ENCODE measurements around the gene RNF181. TPM values are rescaled to one million over a fixed set of nuclear protein-coding genes. Genes with fewer than 3 reads are reported as not detected.

RNF181 gene
- total RNA-seq, 1 donor from 2014 or later: 74.1 TPM

- H3K9me3 ChIP-seq (ENCODE audit: control insufficient read depth in 3 of 3, low read length in 3 of 3): no peaks in the 10 kb centered on the region
Measured at GRCh38 chr2:85628658-85629057, 33.1 kb downstream of the RNF181 start.

GRCh38 chr2:85631316-85631715 is 35.8 kb downstream of the RNF181 start:
- no peak overlapping the region for H3K9ac ChIP-seq (ENCODE audit: low read depth in 1 of 3, low read length in 3 of 3)
- H3K9me3 ChIP-seq (ENCODE audit: control insufficient read depth in 3 of 3, low read length in 3 of 3): no peaks in the 10 kb centered on the region
- H3K27ac ChIP-seq (ENCODE audit: low read depth, low read length): no peak overlapping the region
- peaks cover 60 to 79% (median 74%) of the 10 kb centered on the region in 3 donors for H3K36me3 ChIP-seq (ENCODE audit: control insufficient read depth in 3 of 3, insufficient read depth in 3 of 3, low read length in 3 of 3)
- H3K4me1 ChIP-seq (ENCODE audit: control insufficient read depth in 3 of 3, insufficient read depth in 3 of 3, low read length in 3 of 3): no peaks in the 10 kb centered on the region
- no peaks in the 10 kb centered on the region for H3K27me3 ChIP-seq (ENCODE audit: control insufficient read depth in 3 of 3, insufficient read depth in 3 of 3, low read length in 3 of 3)
- no peak overlapping the region for H3K4me3 ChIP-seq (ENCODE audit: low read length in 3 of 3)

More at GRCh38 chr2:85628658-85629057, 33.1 kb downstream of the RNF181 start:
- no peaks in the 10 kb centered on the region for H3K27me3 ChIP-seq (ENCODE audit: control insufficient read depth in 3 of 3, insufficient read depth in 3 of 3, low read length in 3 of 3)
- H3K4me3 ChIP-seq (ENCODE audit: low read length in 3 of 3): no peak overlapping the region
- no peaks in the 10 kb centered on the region for H3K4me1 ChIP-seq (ENCODE audit: control insufficient read depth in 3 of 3, insufficient read depth in 3 of 3, low read length in 3 of 3)
- peaks cover 69 to 79% (median 78%) of the 10 kb centered on the region in 3 donors for H3K36me3 ChIP-seq (ENCODE audit: control insufficient read depth in 3 of 3, insufficient read depth in 3 of 3, low read length in 3 of 3)
- H3K9ac ChIP-seq (ENCODE audit: low read depth in 1 of 3, low read length in 3 of 3): no peak overlapping the region
- H3K27ac ChIP-seq (ENCODE audit: low read depth, low read length): no peak overlapping the region

GRCh38 chr2:85635011-85635410 is 39.5 kb downstream of the RNF181 start:
- H3K9me3 ChIP-seq (ENCODE audit: control insufficient read depth in 3 of 3, low read length in 3 of 3): no peaks in the 10 kb centered on the region
- no peaks in the 10 kb centered on the region for H3K27me3 ChIP-seq (ENCODE audit: control insufficient read depth in 3 of 3, insufficient read depth in 3 of 3, low read length in 3 of 3)
- no peak overlapping the region for H3K4me3 ChIP-seq (ENCODE audit: low read length in 3 of 3)
- no peak overlapping the region for H3K9ac ChIP-seq (ENCODE audit: low read depth in 1 of 3, low read length in 3 of 3)
- H3K4me1 ChIP-seq (ENCODE audit: control insufficient read depth in 3 of 3, insufficient read depth in 3 of 3, low read length in 3 of 3): peaks cover 0 to 2% (median 0%) of the 10 kb centered on the region in 3 donors
- no peak overlapping the region for H3K27ac ChIP-seq (ENCODE audit: low read depth, low read length)
- peaks cover 58 to 86% (median 67%) of the 10 kb centered on the region in 3 donors for H3K36me3 ChIP-seq (ENCODE audit: control insufficient read depth in 3 of 3, insufficient read depth in 3 of 3, low read length in 3 of 3)

GRCh38 chr2:85635636-85636035 is 40.1 kb downstream of the RNF181 start:
- H3K9me3 ChIP-seq (ENCODE audit: control insufficient read depth in 3 of 3, low read length in 3 of 3): no peaks in the 10 kb centered on the region
- H3K27ac ChIP-seq (ENCODE audit: low read depth, low read length): no peak overlapping the region
- no peak overlapping the region for H3K4me3 ChIP-seq (ENCODE audit: low read length in 3 of 3)
- peaks cover 0 to 2% (median 0%) of the 10 kb centered on the region in 3 donors for H3K4me1 ChIP-seq (ENCODE audit: control insufficient read depth in 3 of 3, insufficient read depth in 3 of 3, low read length in 3 of 3)
- peaks cover 56 to 82% (median 66%) of the 10 kb centered on the region in 3 donors for H3K36me3 ChIP-seq (ENCODE audit: control insufficient read depth in 3 of 3, insufficient read depth in 3 of 3, low read length in 3 of 3)
- H3K27me3 ChIP-seq (ENCODE audit: control insufficient read depth in 3 of 3, insufficient read depth in 3 of 3, low read length in 3 of 3): no peaks in the 10 kb centered on the region
- no peak overlapping the region for H3K9ac ChIP-seq (ENCODE audit: low read depth in 1 of 3, low read length in 3 of 3)

- no peak overlapping the region for H3K27ac ChIP-seq (ENCODE audit: low read depth, low read length)
- H3K36me3 ChIP-seq (ENCODE audit: control insufficient read depth in 3 of 3, insufficient read depth in 3 of 3, low read length in 3 of 3): peaks cover 66 to 84% (median 69%) of the 10 kb centered on the region in 3 donors
- H3K4me3 ChIP-seq (ENCODE audit: low read length in 3 of 3): no peak overlapping the region
- H3K9me3 ChIP-seq (ENCODE audit: control insufficient read depth in 3 of 3, low read length in 3 of 3): no peaks in the 10 kb centered on the region
- no peaks in the 10 kb centered on the region for H3K27me3 ChIP-seq (ENCODE audit: control insufficient read depth in 3 of 3, insufficient read depth in 3 of 3, low read length in 3 of 3)
- no peak overlapping the region for H3K9ac ChIP-seq (ENCODE audit: low read depth in 1 of 3, low read length in 3 of 3)
- H3K4me1 ChIP-seq (ENCODE audit: control insufficient read depth in 3 of 3, insufficient read depth in 3 of 3, low read length in 3 of 3): peaks cover 0 to 9% (median 6%) of the 10 kb centered on the region in 3 donors
Measured at GRCh38 chr2:85642725-85643124, 47.2 kb downstream of the RNF181 start.

GRCh38 chr2:85644909-85645308 is 49.4 kb downstream of the RNF181 start:
- Histone ChIP-seq H3K9me3 (ENCODE audit: control insufficient read depth in 3 of 3, low read length in 3 of 3) (no peaks in the 10 kb centered on the region), H3K27me3 (ENCODE audit: control insufficient read depth in 3 of 3, insufficient read depth in 3 of 3, low read length in 3 of 3) (no peaks in the 10 kb centered on the region), H3K36me3 (ENCODE audit: control insufficient read depth in 3 of 3, insufficient read depth in 3 of 3, low read length in 3 of 3) (peaks cover 73 to 85% (median 78%) of the 10 kb centered on the region in 3 donors), H3K4me3 (ENCODE audit: low read length in 3 of 3) (no peak overlapping the region), H3K27ac (ENCODE audit: low read depth, low read length) (peak overlapping the region; percentile 50), H3K4me1 (ENCODE audit: control insufficient read depth in 3 of 3, insufficient read depth in 3 of 3, low read length in 3 of 3) (peaks cover 0 to 9% (median 6%) of the 10 kb centered on the region in 3 donors), H3K9ac (ENCODE audit: low read depth in 1 of 3, low read length in 3 of 3) (no peak overlapping the region)

GRCh38 chr2:85646166-85646565 is 50.6 kb downstream of the RNF181 start:
- Histone ChIP-seq H3K36me3 (ENCODE audit: control insufficient read depth in 3 of 3, insufficient read depth in 3 of 3, low read length in 3 of 3) (peaks cover 71 to 84% (median 76%) of the 10 kb centered on the region in 3 donors), H3K27ac (ENCODE audit: low read depth, low read length) (no peak overlapping the region), H3K27me3 (ENCODE audit: control insufficient read depth in 3 of 3, insufficient read depth in 3 of 3, low read length in 3 of 3) (no peaks in the 10 kb centered on the region), H3K4me1 (ENCODE audit: control insufficient read depth in 3 of 3, insufficient read depth in 3 of 3, low read length in 3 of 3) (peaks cover 0 to 9% (median 6%) of the 10 kb centered on the region in 3 donors), H3K9ac (ENCODE audit: low read depth in 1 of 3, low read length in 3 of 3) (no peak overlapping the region), H3K9me3 (ENCODE audit: control insufficient read depth in 3 of 3, low read length in 3 of 3) (no peaks in the 10 kb centered on the region), H3K4me3 (ENCODE audit: low read length in 3 of 3) (no peak overlapping the region)

Small RNA genes within 50 kb of the gene (small RNA-seq; reads per million reads assigned to genes)
- not detected for gene RN7SL126P

Other genes with a start within 250 kb of the RNF181 start
- gene RETSAT, start 241.2 kb upstream of the RNF181 start, total RNA-seq: 20.9 TPM
- gene ELMOD3, start 241.0 kb upstream of the RNF181 start, total RNA-seq: 8.9 TPM
- 22.4 TPM for gene CAPG, start 185.4 kb upstream of the RNF181 start, total RNA-seq
- gene SH2D6, start 177.0 kb upstream of the RNF181 start, total RNA-seq: not detected
- 57.9 TPM for gene MAT2A, start 56.6 kb upstream of the RNF181 start, total RNA-seq
- 24.5 TPM for gene GGCX, start 34.3 kb upstream of the RNF181 start, total RNA-seq
- 4.7 TPM for gene VAMP8, start 18.2 kb upstream of the RNF181 start, total RNA-seq
- gene VAMP5, start 11.3 kb upstream of the RNF181 start, total RNA-seq: 17.7 TPM
- gene TMEM150A, start 7.0 kb downstream of the RNF181 start, total RNA-seq: 4.7 TPM
- gene C2orf68, start 16.3 kb downstream of the RNF181 start, total RNA-seq: 31.8 TPM
- gene USP39, start 20.4 kb downstream of the RNF181 start, total RNA-seq: 24.0 TPM
- gene SFTPB, start 72.5 kb downstream of the RNF181 start, total RNA-seq: not detected
- gene GNLY, start 98.6 kb downstream of the RNF181 start, total RNA-seq: not detected
- gene ATOH8, start 158.2 kb downstream of the RNF181 start, total RNA-seq: 8.4 TPM

Measured in skeletal muscle tissue (tissue), 5 donors.